Measurements from ENCODE around the gene ATAD2B.
"Not testable (repeated sequence)": the region's sequence is repeated elsewhere in the genome, so short reads cannot be mapped to it uniquely, and the experiment has no call there.

ATAD2B gene

GRCh38 chr2:23791030-23791429 is 135.9 kb downstream of the ATAD2B start:
- TF ChIP-seq CTCF (IDR thresholded peaks at IDR 0.05; ENCODE audit: low read depth, low read length), result no peak
- DNase-seq (ENCODE audit: extremely low read depth, low read depth), result peak; percentile 56

GRCh38 chr2:23789012-23789411 is 137.9 kb downstream of the ATAD2B start:
- TF ChIP-seq CTCF (IDR thresholded peaks at IDR 0.05; ENCODE audit: low read depth, low read length), result no peak

GRCh38 chr2:23788100-23788499 is 138.8 kb downstream of the ATAD2B start:
- no peak for TF ChIP-seq CTCF (IDR thresholded peaks at IDR 0.05; ENCODE audit: low read depth, low read length)
- DNase-seq (ENCODE audit: extremely low read depth, low read depth), result no peak

More at GRCh38 chr2:23789012-23789411, 137.9 kb downstream of the ATAD2B start:
- DNase-seq (ENCODE audit: extremely low read depth, low read depth), result no peak

GRCh38 chr2:23784971-23785370 is 142.0 kb downstream of the ATAD2B start:
- no peak for DNase-seq (ENCODE audit: extremely low read depth, low read depth)
- TF ChIP-seq CTCF (IDR thresholded peaks at IDR 0.05; ENCODE audit: low read depth, low read length), result no peak

GRCh38 chr2:23782646-23783045 is 144.3 kb downstream of the ATAD2B start:
- TF ChIP-seq CTCF (IDR thresholded peaks at IDR 0.05; ENCODE audit: low read depth, low read length), result no peak
- no peak for DNase-seq (ENCODE audit: extremely low read depth, low read depth)

GRCh38 chr2:23782126-23782525 is 144.8 kb downstream of the ATAD2B start:
- no peak for TF ChIP-seq CTCF (IDR thresholded peaks at IDR 0.05; ENCODE audit: low read depth, low read length)
- no peak for DNase-seq (ENCODE audit: extremely low read depth, low read depth)

GRCh38 chr2:23780465-23780864 is 146.5 kb downstream of the ATAD2B start:
- not testable (repeated sequence) for DNase-seq (ENCODE audit: extremely low read depth, low read depth)

GRCh38 chr2:23777826-23778225 is 149.1 kb downstream of the ATAD2B start:
- TF ChIP-seq CTCF (IDR thresholded peaks at IDR 0.05; ENCODE audit: low read depth, low read length), result no peak
- no peak for DNase-seq (ENCODE audit: extremely low read depth, low read depth)
